SKM-1 treated with dmso at 0.1 percent for 144 hours (cell line): ENCODE results near the gene PNMA8A.
"Not testable (repeated sequence)": the region's sequence is repeated elsewhere in the genome, so short reads cannot be mapped to it uniquely, and the experiment has no call there.

ENCODE experiments used
- DNase-seq: peaks from one replicate; lab custom pipeline; 2025; ENCODE audit not compliant: unreplicated experiment; lab: John Stamatoyannopoulos, UW

PNMA8A gene

DNA sequence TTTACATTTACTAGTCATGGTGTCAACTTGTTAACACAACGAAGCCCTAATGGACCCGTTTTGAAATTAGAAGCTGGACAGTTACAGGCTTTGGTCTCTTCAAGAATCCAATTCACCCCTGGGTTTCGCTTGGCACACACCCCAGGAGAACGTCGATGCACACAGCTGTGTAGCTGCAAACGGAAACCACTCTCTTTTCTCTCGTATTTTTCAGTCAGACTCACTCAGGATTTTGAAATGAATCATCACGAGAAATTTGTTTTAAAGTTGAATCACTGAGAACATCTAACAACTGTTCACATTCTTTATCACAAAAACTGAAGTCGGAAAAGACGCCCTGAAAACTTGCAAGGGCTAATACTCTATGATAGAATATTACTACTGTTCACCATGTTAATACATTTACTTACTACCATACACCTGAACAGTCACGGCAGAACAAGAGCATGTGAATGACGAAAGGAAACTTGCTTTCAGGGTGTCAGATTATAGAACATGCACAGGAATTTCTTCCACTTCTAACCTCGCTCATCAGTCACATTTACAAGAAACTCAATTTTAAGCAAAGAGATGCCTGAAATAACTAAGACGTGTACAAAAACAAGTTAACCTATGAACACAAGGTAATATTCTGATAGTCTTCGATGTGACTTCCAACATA is 4.7 kb downstream of the PNMA8A start:
- DNase-seq: no peak

GRCh38 chr19:46463516-46463915 is 7.8 kb downstream of the PNMA8A start:
- DNase-seq: no peak

DNA sequence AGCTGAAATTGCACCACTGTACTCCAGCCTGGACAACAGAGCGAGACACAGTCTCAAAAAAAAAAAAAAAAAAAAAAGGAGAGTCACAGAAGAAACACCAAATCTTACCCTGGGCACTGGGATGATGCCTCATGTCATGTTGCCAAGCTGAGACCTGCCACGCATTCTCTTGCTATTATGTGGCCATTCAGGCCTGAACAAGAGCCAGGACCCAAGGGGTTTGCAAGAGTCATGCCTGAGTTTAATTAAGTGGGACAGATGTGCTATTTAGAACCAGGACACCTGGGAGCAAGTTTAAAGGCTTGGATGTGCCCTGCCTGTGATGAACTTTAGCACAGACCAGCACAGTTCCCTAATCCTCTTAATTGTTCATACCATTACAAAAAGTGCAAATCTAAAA is 9.8 kb downstream of the PNMA8A start:
- no peak for DNase-seq

- no peak for DNase-seq
These were observed 10.4 kb downstream of the PNMA8A start for GRCh38 chr19:46460981-46461380.

- DNase-seq: no peak
These were observed 11.3 kb downstream of the PNMA8A start for GRCh38 chr19:46460055-46460454.

DNA sequence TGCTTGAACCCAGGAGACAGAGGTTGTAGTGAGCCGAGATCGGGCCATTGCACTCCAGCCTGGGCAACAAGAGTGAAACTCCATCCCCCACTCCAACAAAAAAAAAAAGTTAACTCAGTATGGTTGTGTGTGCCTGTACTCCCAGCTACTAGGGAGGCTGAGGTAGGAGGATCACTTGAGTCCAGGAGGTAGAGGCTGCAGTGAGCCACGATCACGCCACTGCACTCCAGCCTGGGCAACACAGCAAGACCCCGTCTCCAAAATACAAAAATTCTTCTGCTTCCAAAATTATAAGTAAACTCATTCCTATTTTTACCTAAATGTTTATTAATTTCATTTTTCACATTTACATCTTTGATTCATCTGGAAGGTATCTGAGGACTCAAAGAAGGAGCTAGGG is 14.4 kb downstream of the PNMA8A start:
- DNase-seq: no peak

DNA sequence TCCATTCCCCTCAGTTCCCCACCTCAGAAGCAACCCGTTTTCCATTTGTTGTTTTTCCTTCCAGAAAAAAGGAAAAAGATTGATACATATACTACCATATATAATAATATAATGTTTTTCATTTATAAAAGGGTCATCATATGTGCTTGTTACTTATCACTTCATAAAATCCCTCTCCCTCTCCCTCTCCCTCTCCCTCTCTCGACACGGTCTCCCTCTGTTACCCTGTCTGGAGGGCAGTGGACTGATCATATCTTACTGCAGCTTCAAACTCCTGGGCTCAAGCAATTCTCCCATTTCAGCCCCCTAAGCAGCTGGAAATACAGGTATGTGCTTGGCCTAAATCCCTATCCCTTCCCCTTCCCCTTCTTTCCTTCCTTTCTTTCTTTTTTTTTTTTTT is 17.1 kb downstream of the PNMA8A start:
- no peak for DNase-seq

- DNase-seq: no peak
These were observed 17.7 kb downstream of the PNMA8A start for GRCh38 chr19:46453661-46454060.

GRCh38 chr19:46452186-46452585 is 19.2 kb downstream of the PNMA8A start:
- no peak for DNase-seq

GRCh38 chr19:46451352-46451751 is 20.0 kb downstream of the PNMA8A start:
- DNase-seq: no peak

DNA sequence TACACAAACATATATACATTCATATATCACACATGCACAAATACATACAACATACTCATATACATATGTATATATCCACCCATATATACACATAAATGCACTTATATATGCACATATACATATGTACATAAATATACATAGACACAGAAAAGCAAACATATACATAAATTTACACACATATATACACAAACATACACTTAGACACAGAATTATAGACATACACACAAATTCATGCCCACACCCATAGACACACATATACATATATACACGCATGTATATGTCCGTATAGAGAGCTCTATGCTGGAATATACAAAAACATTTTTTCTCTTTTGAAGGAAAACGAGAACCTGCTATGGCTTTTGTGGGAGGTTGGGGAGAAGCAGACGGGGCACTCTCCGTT is 20.6 kb downstream of the PNMA8A start:
- no peak for DNase-seq

GRCh38 chr19:46449228-46449627 is 22.1 kb downstream of the PNMA8A start:
- no peak for DNase-seq

DNA sequence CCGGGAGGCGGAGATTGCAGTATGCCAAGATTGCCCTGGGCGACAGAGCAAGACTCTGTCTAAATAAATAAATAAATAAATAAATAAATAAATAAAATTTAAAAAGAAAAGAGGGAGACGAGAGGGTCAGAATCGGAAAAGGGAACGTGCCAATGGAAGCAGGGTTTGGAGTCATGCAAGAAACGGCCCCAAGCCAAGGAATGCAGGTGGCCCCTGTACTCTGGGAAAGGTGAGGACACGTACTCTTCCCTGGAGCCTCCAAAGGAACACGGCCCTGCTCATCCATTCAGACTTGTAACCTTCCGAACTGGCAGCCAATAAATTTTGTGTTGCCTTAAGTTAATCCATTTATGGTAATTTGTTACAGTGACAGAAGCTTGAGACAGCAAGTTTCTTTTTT is 22.8 kb downstream of the PNMA8A start:
- no peak for DNase-seq

DNA sequence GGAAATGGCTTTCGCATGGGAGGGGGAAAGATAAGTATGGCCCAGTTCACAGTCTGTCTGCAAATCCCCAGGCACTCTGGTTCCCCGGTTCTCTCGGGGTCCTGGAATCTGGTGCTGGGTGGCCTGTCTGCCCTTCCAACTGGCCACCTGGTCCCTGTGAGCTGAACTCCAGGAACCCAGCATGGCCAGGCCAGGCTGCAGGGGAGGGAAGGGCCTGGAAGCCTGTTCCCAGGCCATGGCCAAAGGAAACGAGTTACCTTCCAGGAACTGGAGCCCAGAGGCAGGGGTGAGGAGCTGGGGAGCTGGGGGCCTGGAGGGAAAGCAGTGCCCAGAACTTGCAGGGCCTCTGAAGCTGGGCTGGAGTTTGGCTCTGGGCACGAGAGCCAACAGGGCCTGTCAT is 23.5 kb downstream of the PNMA8A start:
- DNase-seq: no peak

GRCh38 chr19:46447006-46447405 is 24.4 kb downstream of the PNMA8A start:
- DNase-seq: no peak

DNA sequence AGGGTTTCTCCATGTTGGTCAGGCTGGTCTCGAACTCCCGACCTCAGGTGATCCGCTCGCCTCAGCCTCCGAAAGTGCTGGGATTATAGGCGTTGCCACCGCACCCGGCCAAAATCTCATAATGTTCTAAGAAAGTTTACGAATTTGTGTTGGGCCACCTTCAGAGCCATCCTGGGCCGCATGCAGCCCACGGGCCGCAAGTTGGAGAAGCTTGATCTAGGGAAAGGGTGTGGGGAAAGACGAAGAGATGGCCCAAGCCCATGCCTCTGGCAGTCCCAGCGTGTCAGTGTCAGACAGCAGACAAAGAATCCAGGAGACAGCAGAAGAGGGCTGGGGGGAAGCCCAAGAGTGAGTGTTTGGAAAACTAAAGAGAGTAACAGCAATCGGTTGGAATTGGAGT is 25.3 kb downstream of the PNMA8A start:
- DNase-seq: no peak

DNA sequence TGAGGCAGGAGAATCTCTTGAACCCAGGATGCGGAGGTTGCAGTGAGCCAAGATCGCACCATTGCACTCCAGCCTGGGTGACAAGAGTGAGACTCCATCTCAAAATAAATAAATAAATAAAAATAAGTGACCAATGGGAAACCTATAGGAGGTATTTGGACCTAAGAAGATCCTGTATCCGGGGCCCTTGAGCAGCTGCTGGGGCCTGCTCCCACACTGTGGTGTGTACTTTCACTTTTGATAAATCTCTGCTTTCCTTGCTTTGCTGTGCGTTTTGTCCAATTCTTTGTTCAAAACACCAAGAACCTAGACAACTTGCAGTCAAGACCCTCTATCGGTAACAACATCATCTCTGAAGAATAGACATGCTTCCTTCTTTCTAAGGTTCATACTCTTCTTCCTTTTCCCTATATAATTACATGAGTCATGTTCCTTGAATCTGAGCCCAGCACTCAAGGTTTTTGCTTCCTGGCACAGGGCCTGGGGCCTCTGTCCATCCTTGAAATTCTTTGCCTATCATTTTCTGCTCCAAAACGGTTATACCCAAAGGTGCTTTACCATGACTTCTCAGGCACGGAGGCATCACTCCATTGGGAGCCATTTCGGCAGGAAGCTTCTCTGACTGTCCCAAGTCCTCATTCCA is 28.4 kb downstream of the PNMA8A start:
- DNase-seq: no peak

DNA sequence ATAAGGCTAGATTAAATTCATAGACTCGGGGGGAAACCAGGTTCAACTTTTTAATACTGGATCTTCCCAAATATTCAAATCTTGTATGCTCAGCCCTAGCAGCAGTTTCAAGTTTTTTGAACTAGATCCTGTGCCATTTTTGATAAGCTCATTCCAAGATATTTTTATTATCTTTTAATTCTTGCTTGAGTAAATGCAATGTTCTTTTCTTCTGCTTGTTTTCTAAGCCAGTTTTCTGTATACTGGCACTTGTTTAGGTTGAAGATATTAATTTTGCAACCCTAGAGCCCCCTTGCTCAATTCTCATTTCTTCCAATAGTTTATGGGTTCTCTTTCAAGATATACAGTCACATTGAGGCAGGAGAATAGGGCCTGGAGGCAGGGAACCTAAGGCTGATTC is 29.5 kb downstream of the PNMA8A start:
- no peak for DNase-seq

DNA sequence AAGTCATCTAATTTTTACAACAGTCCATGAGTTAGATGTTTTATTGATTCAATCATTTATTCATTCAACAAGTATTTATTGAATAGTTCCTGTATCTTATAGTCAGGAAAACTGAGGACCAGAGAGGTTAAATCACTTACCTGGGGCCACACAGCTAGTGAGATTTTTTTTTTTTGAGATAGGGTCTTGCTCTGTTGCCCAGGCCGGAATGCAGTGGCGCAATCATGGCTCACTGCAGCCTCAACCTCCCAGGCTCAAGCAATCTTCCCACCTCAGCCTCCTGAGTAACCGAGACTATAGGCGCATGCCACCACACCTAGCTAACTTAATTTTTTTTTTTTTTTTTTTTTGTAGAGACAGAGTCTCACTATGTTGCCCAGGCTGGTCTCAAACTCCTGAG is 35.7 kb downstream of the PNMA8A start:
- DNase-seq: not testable (repeated sequence)

DNA sequence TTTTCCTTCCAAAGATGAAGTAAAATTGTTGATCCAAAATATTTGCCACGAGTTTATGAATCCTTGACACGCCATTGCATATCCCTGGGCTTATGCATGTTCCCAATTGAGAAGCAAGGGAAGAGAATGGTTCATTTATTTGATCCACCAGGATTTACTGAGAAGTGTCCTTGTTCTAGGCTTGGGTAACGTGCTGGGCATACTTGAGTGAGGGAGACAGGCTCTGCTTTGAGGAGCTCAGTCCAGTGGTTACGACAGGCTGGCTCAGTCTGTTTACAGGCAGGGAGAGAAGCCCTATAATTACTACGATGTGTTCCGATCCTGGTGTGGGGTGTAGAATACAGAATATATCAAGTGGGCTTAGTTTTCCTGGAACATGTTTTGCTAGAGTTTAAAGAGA is 36.4 kb downstream of the PNMA8A start:
- DNase-seq: no peak

DNA sequence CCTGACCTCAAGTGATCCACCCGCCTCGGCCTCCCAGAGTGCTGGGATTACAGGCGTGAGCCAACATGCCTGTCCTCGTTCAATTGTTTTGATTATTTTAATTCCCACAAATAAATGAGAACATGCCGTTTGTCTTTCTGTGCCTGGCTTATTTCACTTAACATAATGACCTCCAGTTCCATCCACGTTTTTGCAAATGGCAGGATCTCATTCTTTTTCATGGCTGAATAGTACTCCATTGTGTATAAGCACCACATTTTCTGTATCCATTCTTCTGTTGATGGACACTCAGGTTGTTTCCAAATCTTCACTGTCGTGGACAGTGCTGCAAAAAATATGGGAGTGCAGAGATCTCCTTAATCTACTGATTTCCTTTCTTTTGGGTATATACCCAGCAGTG is 37.9 kb downstream of the PNMA8A start:
- not testable (repeated sequence) for DNase-seq

DNA sequence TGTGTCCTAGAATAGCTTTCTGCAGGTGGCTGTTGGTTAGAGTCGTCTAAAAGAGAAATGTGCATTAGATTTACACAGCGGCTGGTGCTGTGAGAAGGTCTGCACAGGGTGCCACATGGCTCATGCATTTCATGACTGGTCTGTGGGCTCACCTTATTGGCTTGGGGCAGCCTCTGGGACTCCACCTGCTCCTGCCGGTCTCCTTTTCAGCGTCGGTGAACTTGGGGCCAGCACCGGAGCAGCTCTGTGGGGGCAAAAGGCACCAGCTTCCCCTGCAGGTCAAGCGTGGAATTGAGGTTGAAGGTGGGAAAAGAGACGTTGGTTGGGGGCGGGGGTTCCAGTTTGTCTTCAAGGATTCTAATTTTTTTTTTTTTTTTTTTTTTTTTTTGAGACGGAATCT is 39.5 kb downstream of the PNMA8A start:
- DNase-seq: no peak

DNA sequence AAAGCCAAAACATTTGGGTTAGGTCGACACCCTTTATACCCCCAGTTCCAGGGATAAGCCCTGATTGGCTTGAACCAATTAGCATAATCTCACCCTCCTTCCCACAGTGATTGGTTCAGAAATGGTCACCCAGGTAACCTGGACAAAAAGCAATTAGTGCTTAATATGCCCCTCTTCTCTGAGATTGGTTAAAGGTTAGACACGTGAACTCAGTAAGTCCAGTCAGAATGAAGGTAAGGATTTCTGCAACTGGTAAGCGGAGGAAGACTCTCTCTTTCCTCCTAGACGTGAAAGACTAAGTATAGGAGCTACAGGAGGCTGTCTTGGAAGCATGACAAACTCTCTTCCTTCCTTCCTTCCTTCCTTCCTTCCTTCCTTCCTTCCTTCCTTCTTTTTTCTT is 41.4 kb downstream of the PNMA8A start:
- no peak for DNase-seq
